ENCODE results near the gene ABCA2.
A peak's percentile ranks its signal among the peaks of the same experiment; 100 is the strongest.
"Not testable (repeated sequence)": the region's sequence is repeated elsewhere in the genome, so short reads cannot be mapped to it uniquely, and the experiment has no call there.

ABCA2 gene

GRCh38 chr9:137062798-137063197 lies 34.8 kb upstream of the ABCA2 start:
- DNase-seq, result not testable (repeated sequence)

- DNase-seq, result no peak
Measured at GRCh38 chr9:137062384-137062783, 34.3 kb upstream of the ABCA2 start.

GRCh38 chr9:137058521-137059234 lies 30.6 kb upstream of the ABCA2 start:
- no peak for DNase-seq

GRCh38 chr9:137057545-137057944 lies 29.5 kb upstream of the ABCA2 start:
- no peak for DNase-seq

GRCh38 chr9:137056739-137057415 lies 28.8 kb upstream of the ABCA2 start:
- DNase-seq, result no peak

- no peak for DNase-seq
Measured at GRCh38 chr9:137055385-137056364, 27.6 kb upstream of the ABCA2 start.

- DNase-seq, result no peak
Measured at GRCh38 chr9:137054932-137055384, 26.9 kb upstream of the ABCA2 start.

- peak; percentile 55 for DNase-seq
Measured at GRCh38 chr9:137053944-137054931, 26.2 kb upstream of the ABCA2 start, which contains the start of gene ENTPD2. TSS of gene ENTPD2 (minus strand) at chr9:137054061. CDS start at chr9:137053997, 64 bp downstream.

- no peak for DNase-seq
Measured at GRCh38 chr9:137052998-137053943, 25.2 kb upstream of the ABCA2 start.

GRCh38 chr9:137052293-137052692 lies 24.3 kb upstream of the ABCA2 start:
- no peak for DNase-seq

GRCh38 chr9:137051145-137051724 lies 23.2 kb upstream of the ABCA2 start:
- DNase-seq, result no peak

GRCh38 chr9:137050570-137050969 lies 22.5 kb upstream of the ABCA2 start:
- no peak for DNase-seq

GRCh38 chr9:137049544-137050449 lies 21.8 kb upstream of the ABCA2 start:
- peak; percentile 64 for DNase-seq

- no peak for DNase-seq
Measured at GRCh38 chr9:137048655-137049543, 20.9 kb upstream of the ABCA2 start.

- DNase-seq, result peak; percentile 86
Measured at GRCh38 chr9:137046088-137046787, 18.2 kb upstream of the ABCA2 start, which contains the start of gene NPDC1. TSS of gene NPDC1 (minus strand) at chr9:137046177. CDS start at chr9:137045989, 188 bp downstream.

GRCh38 chr9:137045294-137046087 lies 17.5 kb upstream of the ABCA2 start:
- DNase-seq, result no peak

All from CD4-positive, alpha-beta T cell treated with Interleukin-12 subunit alpha and Interleukin-12 subunit beta, for 1 hour (primary cell).